K562 (cell line): ENCODE results near the gene SMARCC1. TPM values are rescaled to one million over a fixed set of nuclear protein-coding genes. Genes with fewer than 3 reads are reported as not detected.

Experiments used
- BRF1 ChIP-seq: IDR thresholded peaks from 3 replicates; pipeline ENCODE4 v1.6.1; 2011; ENCODE audit warnings: borderline replicate concordance, mild to moderate bottlenecking; ENCODE audit not compliant: insufficient read length; ENCODE audit errors: extremely low read depth
- FOXA3 ChIP-seq, 2 experiments: fragments of 450-650 bp in 1 of 2; sonication (generic) in 1 of 2; formaldehyde crosslinking; IDR thresholded peaks in 1 of 2; conservative IDR thresholded peaks in 1 of 2; 2 replicates each; pipeline versions ENCODE4 v1.4.0 to v1.8.0; 2020 to 2022; ENCODE audit warnings: mild to moderate bottlenecking in 2 of 2, missing genetic modification reagents in 1 of 2
- KAT2B ChIP-seq: IDR thresholded peaks from one replicate; pipeline ENCODE4 v1.6.1; 2012; ENCODE audit warnings: low read depth, mild to moderate bottlenecking, control low read depth, inconsistent platforms, low read length, moderate library complexity
- PCBP1 ChIP-seq: fragments of 200-400 bp; formaldehyde crosslinking; IDR thresholded peaks from 2 replicates; pipeline ENCODE4 v1.6.1; 2018; ENCODE audit warnings: mild to moderate bottlenecking, low read depth, low read length; ENCODE audit not compliant: poor library complexity, severe bottlenecking
- RHOXF2B ChIP-seq: fragments of 250-450 bp; sonication (Bioruptor Pico); conservative IDR thresholded peaks from 2 replicates; pipeline ENCODE4 v1.5.1; 2021
- SIN3B ChIP-seq: fragments of 450-650 bp; IDR thresholded peaks from 2 replicates; pipeline ENCODE4 v1.6.1; 2017; ENCODE audit warnings: low read depth, mild to moderate bottlenecking, moderate library complexity
- SRSF7 ChIP-seq: fragments of 200-400 bp; formaldehyde crosslinking; optimal IDR thresholded peaks from 2 replicates; pipeline ENCODE3; 2017; ENCODE audit warnings: mild to moderate bottlenecking, low read depth, low read length
- SRSF9 ChIP-seq: fragments of 200-400 bp; formaldehyde crosslinking; IDR thresholded peaks from 2 replicates; pipeline ENCODE4 v1.6.1; 2017; ENCODE audit warnings: low read depth, low read length, borderline replicate concordance
- U2AF1 ChIP-seq: fragments of 200-400 bp; formaldehyde crosslinking; optimal IDR thresholded peaks from 2 replicates; pipeline ENCODE3; 2017; ENCODE audit warnings: mild to moderate bottlenecking, low read depth, low read length, moderate library complexity
- ZFX ChIP-seq: sonication (generic); formaldehyde crosslinking; IDR thresholded peaks from 2 replicates; pipeline ENCODE4 v1.8.0; 2022; ENCODE audit warnings: mild to moderate bottlenecking, missing genetic modification reagents, moderate library complexity
- ZNF12 ChIP-seq: sonication (generic); formaldehyde crosslinking; IDR thresholded peaks from 2 replicates; pipeline ENCODE4 v1.4.0; 2020; ENCODE audit warnings: mild to moderate bottlenecking, missing genetic modification reagents
- ZNF165 ChIP-seq: fragments of 250-450 bp; sonication (Bioruptor Pico); IDR thresholded peaks from 2 replicates; pipeline ENCODE4 v1.4.0; 2020; ENCODE audit warnings: borderline replicate concordance
- ZNF764 ChIP-seq: fragments of 250-450 bp; sonication (Bioruptor Pico); IDR thresholded peaks from 2 replicates; pipeline ENCODE4 v1.4.0; 2020; ENCODE audit warnings: low read depth, mild to moderate bottlenecking, moderate library complexity
- polyA plus RNA-seq, 8 experiments: library from polyadenylated mRNA; depleted of rRNA in 4 of 8; stranded (reverse) in 5 of 8; unstranded in 3 of 8; fragments of >200 nt; fragmentation: Nextera tagmentation in 2 of 8; fragmentation: Illumina TruSeq in 1 of 8; extraction: Ambion mirVana in 2 of 8; extraction: Trizol in 1 of 8; gene quantifications; 2 replicates each; pipeline versions ENCODE4 v1.2.1 to v1.2.3, GENCODE V29; 2011 to 2014; ENCODE audit warnings: inconsistent platforms in 1 of 8, missing spikeins in 1 of 8
- total RNA-seq, 7 experiments: library from RNA; depleted of rRNA in 6 of 7; stranded (reverse); fragments of >200 nt in 6 of 7; fragmentation: Illumina TruSeq in 2 of 7; extraction: Trizol in 2 of 7; gene quantifications; 2 replicates each; pipeline versions ENCODE4 v1.2.1 to v1.2.3, GENCODE V29; 2011 to 2021; ENCODE audit warnings: low replicate concordance in 1 of 7
- TF ChIP-seq, protein P1 (sequence below): fragments of 450-650 bp; IDR thresholded peaks from 2 replicates; pipeline ENCODE4 v1.6.1; 2016; ENCODE audit warnings: antibody characterized with exemption
- TF ChIP-seq, protein P2 (sequence below): sonication (generic); IDR thresholded peaks from 2 replicates; pipeline ENCODE4 v1.6.1; 2016
- TF ChIP-seq, protein P3 (sequence below): fragments of 250-450 bp; sonication (Bioruptor Pico); IDR thresholded peaks from 2 replicates; pipeline ENCODE4 v1.5.1; 2021; ENCODE audit warnings: mild to moderate bottlenecking
- TF ChIP-seq, protein P4 (sequence below): fragments of 150-350 bp; IDR thresholded peaks from 2 replicates; pipeline ENCODE4 v1.6.1; 2014; ENCODE audit warnings: low read depth, mild to moderate bottlenecking, low read length, borderline replicate concordance
- TF ChIP-seq, protein P5 (sequence below): fragments of 450-650 bp; formaldehyde crosslinking; IDR thresholded peaks from 2 replicates; pipeline ENCODE4 v1.4.0; 2020; ENCODE audit warnings: mild to moderate bottlenecking, mixed read lengths

The SMARCC1 gene
- total and polyA plus RNA-seq, 9 of the 15 experiments (the other 6 are each of a cell fraction or from before 2014, with no cell fraction given) = 20.7 to 199 (median 66.0) TPM

DNA sequence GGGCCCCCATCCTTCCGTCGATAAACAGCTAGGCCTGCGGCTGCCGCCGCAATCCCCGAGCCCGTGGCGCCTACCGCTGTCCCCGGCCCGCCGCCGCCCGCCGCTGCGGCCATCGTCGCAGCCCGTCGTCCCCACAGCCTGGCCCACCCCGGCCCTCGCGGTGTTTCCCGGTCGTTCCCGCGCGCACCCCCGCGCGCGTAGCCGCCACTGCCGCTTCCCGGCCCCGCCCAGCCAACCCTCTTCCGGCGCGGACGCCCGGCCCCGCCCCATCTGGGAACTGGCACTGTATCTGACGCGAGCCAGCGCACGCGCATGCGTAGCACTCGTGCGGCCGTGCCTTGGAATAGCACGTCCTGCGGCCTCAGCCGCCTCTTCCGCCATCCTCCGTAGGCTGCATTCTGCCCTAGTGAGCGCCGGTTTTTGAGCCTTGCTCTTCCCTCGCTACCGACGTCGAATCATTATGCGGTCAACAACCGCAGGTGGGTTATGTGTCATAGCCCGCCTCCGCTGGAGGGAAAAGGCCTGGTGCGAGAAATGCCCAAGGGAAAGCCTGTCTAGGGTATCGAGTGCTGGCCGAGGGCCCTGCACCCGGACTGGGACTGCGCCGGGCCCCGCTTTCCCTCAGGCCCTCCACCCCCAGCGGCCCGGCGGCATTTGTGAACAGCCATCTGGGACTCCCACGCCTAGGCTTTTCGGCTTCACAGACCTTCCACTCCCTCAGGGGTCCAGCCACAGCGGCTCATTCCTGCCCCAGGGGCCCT is at the start of gene SMARCC1 (continued):
- TF ChIP-seq, protein P1, sequence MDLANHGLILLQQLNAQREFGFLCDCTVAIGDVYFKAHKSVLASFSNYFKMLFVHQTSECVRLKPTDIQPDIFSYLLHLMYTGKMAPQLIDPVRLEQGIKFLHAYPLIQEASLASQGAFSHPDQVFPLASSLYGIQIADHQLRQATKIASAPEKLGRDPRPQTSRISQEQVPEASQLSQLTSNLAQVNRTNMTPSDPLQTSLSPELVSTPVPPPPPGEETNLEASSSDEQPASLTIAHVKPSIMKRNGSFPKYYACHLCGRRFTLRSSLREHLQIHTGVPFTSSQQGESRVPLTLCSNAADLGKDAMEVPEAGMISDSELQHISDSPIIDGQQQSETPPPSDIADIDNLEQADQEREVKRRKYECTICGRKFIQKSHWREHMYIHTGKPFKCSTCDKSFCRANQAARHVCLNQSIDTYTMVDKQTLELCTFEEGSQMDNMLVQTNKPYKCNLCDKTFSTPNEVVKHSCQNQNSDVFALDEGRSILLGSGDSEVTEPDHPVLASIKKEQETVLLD = peak; percentile 97
- TF ChIP-seq, protein P2, sequence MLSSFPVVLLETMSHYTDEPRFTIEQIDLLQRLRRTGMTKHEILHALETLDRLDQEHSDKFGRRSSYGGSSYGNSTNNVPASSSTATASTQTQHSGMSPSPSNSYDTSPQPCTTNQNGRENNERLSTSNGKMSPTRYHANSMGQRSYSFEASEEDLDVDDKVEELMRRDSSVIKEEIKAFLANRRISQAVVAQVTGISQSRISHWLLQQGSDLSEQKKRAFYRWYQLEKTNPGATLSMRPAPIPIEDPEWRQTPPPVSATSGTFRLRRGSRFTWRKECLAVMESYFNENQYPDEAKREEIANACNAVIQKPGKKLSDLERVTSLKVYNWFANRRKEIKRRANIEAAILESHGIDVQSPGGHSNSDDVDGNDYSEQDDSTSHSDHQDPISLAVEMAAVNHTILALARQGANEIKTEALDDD = no peak
- TF ChIP-seq FOXA3 (CRISPR knock-in tag; conservative IDR thresholded peaks at IDR 0.05 in 1 of 2, IDR thresholded peaks at IDR 0.05 in 1 of 2) (no peak; a peak in 1 of 4 replicates), ZNF12 (CRISPR knock-in tag) (peak; percentile 25; the same call in 1 of the 2 replicates), KAT2B (no peak), SRSF7 (no peak), SRSF9 (no peak), RHOXF2B (no peak), PCBP1 (peak; percentile 76), BRF1 (no peak), ZNF764 (CRISPR knock-in tag) (no peak), SIN3B (peak; percentile 39; the same call in 1 of the 2 replicates), ZFX (CRISPR knock-in tag) (peak; percentile 99), U2AF1 (peak; percentile 80), ZNF165 (CRISPR knock-in tag) (no peak)
- TF ChIP-seq, protein P3, sequence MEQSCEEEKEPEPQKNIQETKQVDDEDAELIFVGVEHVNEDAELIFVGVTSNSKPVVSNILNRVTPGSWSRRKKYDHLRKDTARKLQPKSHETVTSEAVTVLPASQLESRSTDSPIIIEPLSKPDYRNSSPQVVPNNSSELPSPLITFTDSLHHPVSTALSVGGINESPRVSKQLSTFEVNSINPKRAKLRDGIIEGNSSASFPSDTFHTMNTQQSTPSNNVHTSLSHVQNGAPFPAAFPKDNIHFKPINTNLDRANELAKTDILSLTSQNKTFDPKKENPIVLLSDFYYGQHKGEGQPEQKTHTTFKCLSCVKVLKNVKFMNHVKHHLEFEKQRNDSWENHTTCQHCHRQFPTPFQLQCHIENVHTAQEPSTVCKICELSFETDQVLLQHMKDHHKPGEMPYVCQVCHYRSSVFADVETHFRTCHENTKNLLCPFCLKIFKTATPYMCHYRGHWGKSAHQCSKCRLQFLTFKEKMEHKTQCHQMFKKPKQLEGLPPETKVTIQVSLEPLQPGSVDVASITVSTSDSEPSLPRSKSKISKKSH (CRISPR knock-in tag) = no peak
- TF ChIP-seq, protein P4, sequence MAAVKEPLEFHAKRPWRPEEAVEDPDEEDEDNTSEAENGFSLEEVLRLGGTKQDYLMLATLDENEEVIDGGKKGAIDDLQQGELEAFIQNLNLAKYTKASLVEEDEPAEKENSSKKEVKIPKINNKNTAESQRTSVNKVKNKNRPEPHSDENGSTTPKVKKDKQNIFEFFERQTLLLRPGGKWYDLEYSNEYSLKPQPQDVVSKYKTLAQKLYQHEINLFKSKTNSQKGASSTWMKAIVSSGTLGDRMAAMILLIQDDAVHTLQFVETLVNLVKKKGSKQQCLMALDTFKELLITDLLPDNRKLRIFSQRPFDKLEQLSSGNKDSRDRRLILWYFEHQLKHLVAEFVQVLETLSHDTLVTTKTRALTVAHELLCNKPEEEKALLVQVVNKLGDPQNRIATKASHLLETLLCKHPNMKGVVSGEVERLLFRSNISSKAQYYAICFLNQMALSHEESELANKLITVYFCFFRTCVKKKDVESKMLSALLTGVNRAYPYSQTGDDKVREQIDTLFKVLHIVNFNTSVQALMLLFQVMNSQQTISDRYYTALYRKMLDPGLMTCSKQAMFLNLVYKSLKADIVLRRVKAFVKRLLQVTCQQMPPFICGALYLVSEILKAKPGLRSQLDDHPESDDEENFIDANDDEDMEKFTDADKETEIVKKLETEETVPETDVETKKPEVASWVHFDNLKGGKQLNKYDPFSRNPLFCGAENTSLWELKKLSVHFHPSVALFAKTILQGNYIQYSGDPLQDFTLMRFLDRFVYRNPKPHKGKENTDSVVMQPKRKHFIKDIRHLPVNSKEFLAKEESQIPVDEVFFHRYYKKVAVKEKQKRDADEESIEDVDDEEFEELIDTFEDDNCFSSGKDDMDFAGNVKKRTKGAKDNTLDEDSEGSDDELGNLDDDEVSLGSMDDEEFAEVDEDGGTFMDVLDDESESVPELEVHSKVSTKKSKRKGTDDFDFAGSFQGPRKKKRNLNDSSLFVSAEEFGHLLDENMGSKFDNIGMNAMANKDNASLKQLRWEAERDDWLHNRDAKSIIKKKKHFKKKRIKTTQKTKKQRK = no peak
- TF ChIP-seq, protein P5, sequence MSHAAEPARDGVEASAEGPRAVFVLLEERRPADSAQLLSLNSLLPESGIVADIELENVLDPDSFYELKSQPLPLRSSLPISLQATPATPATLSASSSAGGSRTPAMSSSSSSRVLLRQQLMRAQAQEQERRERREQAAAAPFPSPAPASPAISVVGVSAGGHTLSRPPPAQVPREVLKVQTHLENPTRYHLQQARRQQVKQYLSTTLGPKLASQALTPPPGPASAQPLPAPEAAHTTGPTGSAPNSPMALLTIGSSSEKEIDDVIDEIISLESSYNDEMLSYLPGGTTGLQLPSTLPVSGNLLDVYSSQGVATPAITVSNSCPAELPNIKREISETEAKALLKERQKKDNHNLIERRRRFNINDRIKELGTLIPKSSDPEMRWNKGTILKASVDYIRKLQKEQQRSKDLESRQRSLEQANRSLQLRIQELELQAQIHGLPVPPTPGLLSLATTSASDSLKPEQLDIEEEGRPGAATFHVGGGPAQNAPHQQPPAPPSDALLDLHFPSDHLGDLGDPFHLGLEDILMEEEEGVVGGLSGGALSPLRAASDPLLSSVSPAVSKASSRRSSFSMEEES (CRISPR knock-in tag) = no peak
